ENCODE measurements around the gene NUDT14.

The NUDT14 gene

DNA sequence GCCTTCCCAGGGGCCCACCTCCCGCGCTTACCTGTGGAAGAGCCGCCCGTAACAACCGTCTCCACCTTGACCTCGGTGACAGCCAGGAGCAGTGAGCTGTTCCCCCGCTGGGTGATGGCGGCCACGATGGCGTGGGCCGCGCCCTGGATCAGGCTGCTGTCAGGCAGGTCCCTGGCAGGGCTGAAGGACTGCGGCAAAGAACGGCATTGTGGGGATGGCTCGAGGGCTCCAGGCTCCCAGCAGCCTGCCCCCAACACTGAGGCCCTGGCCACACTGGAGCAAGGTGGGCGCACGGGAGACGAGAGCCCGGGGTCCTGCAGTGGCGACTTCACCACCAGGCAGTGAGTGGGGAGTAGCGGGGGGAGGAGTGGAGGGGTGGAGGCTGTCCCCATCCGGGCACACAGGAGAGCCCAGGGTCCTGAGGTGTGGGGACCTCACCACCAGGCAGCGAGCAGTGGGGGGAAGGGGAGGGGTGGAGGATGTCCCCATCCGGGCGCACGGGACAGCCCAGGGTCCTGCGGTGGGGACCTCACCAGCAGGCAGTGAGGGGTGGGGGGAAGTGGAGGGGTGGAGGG lies 37.6 kb downstream of the NUDT14 start:
- H3K4me1 ChIP-seq (ENCODE audit: insufficient read depth, low read length, poor library complexity, severe bottlenecking): no peaks in the 10 kb centered on the region
- no peak overlapping the region for H3K9ac ChIP-seq (ENCODE audit: low read depth, low read length, poor library complexity, severe bottlenecking)
- H3K9me2 ChIP-seq (replicated peaks; ENCODE audit: low read depth, low read length): no peaks in the 10 kb centered on the region
- H3F3A ChIP-seq (ENCODE audit: low read depth): no peaks in the 10 kb centered on the region
- TF ChIP-seq, protein P1, sequence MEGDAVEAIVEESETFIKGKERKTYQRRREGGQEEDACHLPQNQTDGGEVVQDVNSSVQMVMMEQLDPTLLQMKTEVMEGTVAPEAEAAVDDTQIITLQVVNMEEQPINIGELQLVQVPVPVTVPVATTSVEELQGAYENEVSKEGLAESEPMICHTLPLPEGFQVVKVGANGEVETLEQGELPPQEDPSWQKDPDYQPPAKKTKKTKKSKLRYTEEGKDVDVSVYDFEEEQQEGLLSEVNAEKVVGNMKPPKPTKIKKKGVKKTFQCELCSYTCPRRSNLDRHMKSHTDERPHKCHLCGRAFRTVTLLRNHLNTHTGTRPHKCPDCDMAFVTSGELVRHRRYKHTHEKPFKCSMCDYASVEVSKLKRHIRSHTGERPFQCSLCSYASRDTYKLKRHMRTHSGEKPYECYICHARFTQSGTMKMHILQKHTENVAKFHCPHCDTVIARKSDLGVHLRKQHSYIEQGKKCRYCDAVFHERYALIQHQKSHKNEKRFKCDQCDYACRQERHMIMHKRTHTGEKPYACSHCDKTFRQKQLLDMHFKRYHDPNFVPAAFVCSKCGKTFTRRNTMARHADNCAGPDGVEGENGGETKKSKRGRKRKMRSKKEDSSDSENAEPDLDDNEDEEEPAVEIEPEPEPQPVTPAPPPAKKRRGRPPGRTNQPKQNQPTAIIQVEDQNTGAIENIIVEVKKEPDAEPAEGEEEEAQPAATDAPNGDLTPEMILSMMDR (conservative IDR thresholded peaks at IDR 0.05; ENCODE audit: low read length): no peak
- no peak for TF ChIP-seq EZH2phosphoT487 (IDR thresholded peaks at IDR 0.05; ENCODE audit: borderline replicate concordance)
- no peaks in the 10 kb centered on the region for H3K79me2 ChIP-seq (ENCODE audit: insufficient read depth, low read length)
- no peak overlapping the region for H3K4me3 ChIP-seq (ENCODE audit: low read length, poor library complexity, severe bottlenecking)
- no peaks in the 10 kb centered on the region for H3K27me3 ChIP-seq (ENCODE audit: insufficient read depth, low read length, poor library complexity, severe bottlenecking)
- H3K36me3 ChIP-seq (ENCODE audit: insufficient read depth, low read length): no peaks in the 10 kb centered on the region
- H4K20me1 ChIP-seq (ENCODE audit: insufficient read depth, low read length, poor library complexity, severe bottlenecking): no peaks in the 10 kb centered on the region
- H3K9me3 ChIP-seq (ENCODE audit: insufficient read depth, low read depth, low read length): peaks cover 8% of the 10 kb centered on the region; the same call in 1 of the 2 replicates
- H2AFZ ChIP-seq (ENCODE audit: low read length): no peak overlapping the region
- H3K4me2 ChIP-seq (ENCODE audit: low read depth, low read length, poor library complexity, severe bottlenecking): no peak overlapping the region

DNA sequence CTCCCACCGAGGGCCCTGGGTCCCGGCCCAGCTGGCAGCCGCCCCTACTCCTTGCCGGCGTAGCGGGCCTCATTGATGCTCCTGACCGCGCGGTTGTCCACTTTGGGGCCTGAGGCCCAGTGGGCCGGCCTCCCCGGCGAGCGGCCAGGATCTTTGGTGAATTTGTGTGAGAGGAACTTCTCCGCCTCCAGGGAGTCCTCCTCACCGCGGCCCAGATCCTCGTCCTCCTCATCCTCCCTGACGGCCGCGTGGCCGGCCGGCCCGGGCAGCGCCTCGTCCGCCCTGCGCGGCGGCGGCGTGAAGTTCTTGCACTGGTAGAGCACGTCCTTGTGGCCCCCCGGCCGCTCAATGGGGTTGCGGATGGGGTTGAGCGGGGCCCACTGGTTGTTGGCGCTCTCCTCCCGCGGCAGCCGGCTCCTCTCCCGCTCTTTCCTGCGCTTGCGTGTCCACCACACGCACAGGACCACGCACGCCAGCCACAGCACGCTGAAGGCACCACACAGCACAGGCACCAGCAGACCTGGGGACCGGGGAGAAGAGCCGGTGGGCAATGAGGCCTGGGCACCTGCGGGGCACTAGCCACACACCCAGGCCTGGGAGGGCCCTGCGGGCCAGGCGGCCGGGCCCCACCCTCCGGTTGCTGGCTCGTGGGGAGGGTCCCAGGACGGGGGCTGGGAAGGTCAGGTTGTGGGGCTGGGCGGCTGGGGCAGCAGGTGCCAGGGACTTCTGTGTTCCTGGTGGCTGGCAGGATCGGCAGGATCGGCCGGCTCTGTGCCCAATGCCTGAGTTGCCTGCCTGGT lies 38.3 kb downstream of the NUDT14 start:
- no peaks in the 10 kb centered on the region for H3K4me1 ChIP-seq (ENCODE audit: insufficient read depth, low read length, poor library complexity, severe bottlenecking)
- no peaks in the 10 kb centered on the region for H4K20me1 ChIP-seq (ENCODE audit: insufficient read depth, low read length, poor library complexity, severe bottlenecking)
- H3K4me3 ChIP-seq (ENCODE audit: low read length, poor library complexity, severe bottlenecking): no peak overlapping the region
- H3K36me3 ChIP-seq (ENCODE audit: insufficient read depth, low read length): no peaks in the 10 kb centered on the region
- H3K27me3 ChIP-seq (ENCODE audit: insufficient read depth, low read length, poor library complexity, severe bottlenecking): no peaks in the 10 kb centered on the region
- no peak overlapping the region for H3K9ac ChIP-seq (ENCODE audit: low read depth, low read length, poor library complexity, severe bottlenecking)
- no peak overlapping the region for H2AFZ ChIP-seq (ENCODE audit: low read length)
- TF ChIP-seq EZH2phosphoT487 (IDR thresholded peaks at IDR 0.05; ENCODE audit: borderline replicate concordance): no peak
- TF ChIP-seq, protein P1 (conservative IDR thresholded peaks at IDR 0.05; ENCODE audit: low read length): no peak
- H3K79me2 ChIP-seq (ENCODE audit: insufficient read depth, low read length): no peaks in the 10 kb centered on the region
- H3F3A ChIP-seq (ENCODE audit: low read depth): no peaks in the 10 kb centered on the region
- no peak overlapping the region for H3K4me2 ChIP-seq (ENCODE audit: low read depth, low read length, poor library complexity, severe bottlenecking)
- H3K9me3 ChIP-seq (ENCODE audit: insufficient read depth, low read depth, low read length): peaks cover 8% of the 10 kb centered on the region; the same call in 1 of the 2 replicates
- H3K9me2 ChIP-seq (replicated peaks; ENCODE audit: low read depth, low read length): no peaks in the 10 kb centered on the region

DNA sequence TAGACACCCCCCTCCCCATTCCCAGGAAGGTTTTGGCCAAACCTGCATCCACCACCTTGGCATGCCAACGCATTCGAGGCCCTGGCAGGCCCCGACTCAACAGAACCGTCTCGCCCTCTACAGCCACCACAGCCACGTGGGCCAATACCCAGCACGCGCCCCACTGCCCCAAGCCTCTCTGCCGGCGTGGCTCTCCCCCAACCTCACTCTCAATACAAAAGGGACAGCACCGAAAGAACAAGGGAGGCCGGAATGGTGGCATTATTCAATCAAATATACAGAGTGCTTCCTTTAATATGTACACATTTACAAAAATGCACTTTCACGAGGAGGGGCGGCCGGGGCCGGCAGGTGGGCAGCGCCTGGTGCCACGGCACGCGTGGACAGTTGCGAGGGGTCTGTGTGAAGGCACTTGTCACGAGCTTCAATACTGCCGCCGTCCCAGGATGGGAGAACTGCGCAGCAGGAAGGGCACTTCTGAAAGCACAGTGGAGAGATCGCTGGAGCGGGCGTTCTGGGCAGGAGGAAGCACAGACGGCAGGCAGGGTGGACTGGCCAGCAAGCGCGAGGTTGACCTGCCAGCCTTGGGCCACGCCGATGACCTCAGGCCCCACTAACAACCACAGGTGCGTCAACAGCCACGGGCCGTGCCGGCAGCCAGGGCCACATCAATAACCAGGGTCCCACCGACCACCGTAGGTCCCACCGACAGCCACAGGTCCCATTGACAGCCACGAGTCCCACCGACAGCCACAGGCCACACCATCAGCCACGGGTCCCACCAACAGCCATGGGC lies 39.4 kb downstream of the NUDT14 start:
- TF ChIP-seq, protein P1 (conservative IDR thresholded peaks at IDR 0.05; ENCODE audit: low read length): no peak
- TF ChIP-seq EZH2phosphoT487 (IDR thresholded peaks at IDR 0.05; ENCODE audit: borderline replicate concordance): no peak
- H3K79me2 ChIP-seq (ENCODE audit: insufficient read depth, low read length): no peaks in the 10 kb centered on the region
- no peaks in the 10 kb centered on the region for H3K4me1 ChIP-seq (ENCODE audit: insufficient read depth, low read length, poor library complexity, severe bottlenecking)
- no peaks in the 10 kb centered on the region for H3K27me3 ChIP-seq (ENCODE audit: insufficient read depth, low read length, poor library complexity, severe bottlenecking)
- H3K9me3 ChIP-seq (ENCODE audit: insufficient read depth, low read depth, low read length): peaks cover 8% of the 10 kb centered on the region; the same call in 1 of the 2 replicates
- H3K36me3 ChIP-seq (ENCODE audit: insufficient read depth, low read length): no peaks in the 10 kb centered on the region
- no peak overlapping the region for H3K4me2 ChIP-seq (ENCODE audit: low read depth, low read length, poor library complexity, severe bottlenecking)
- H3F3A ChIP-seq (ENCODE audit: low read depth): no peaks in the 10 kb centered on the region
- H3K4me3 ChIP-seq (ENCODE audit: low read length, poor library complexity, severe bottlenecking): no peak overlapping the region
- no peak overlapping the region for H3K9ac ChIP-seq (ENCODE audit: low read depth, low read length, poor library complexity, severe bottlenecking)
- no peak overlapping the region for H2AFZ ChIP-seq (ENCODE audit: low read length)
- no peaks in the 10 kb centered on the region for H3K9me2 ChIP-seq (replicated peaks; ENCODE audit: low read depth, low read length)
- no peaks in the 10 kb centered on the region for H4K20me1 ChIP-seq (ENCODE audit: insufficient read depth, low read length, poor library complexity, severe bottlenecking)
